IPS DF 4.7 (cell line): ENCODE measurements around the gene KLF8.
"Not testable (repeated sequence)": the region's sequence is repeated elsewhere in the genome, so short reads cannot be mapped to it uniquely, and the experiment has no call there.

Experiments
- DNase-seq: peaks from one replicate; pipeline ENCODE4 v3.0.0-alpha.2; 2013; ENCODE audit warnings: low spot score; ENCODE audit errors: extremely low read depth

The KLF8 gene

GRCh38 chrX:56232221-56233082, at the start of gene KLF8:
Gene KLF8 (plus strand): TSS chrX:56232356. CDS start chrX:56233335, 979 bp downstream.
- DNase-seq: no peak

GRCh38 chrX:56206945-56207344, 25.2 kb upstream of the KLF8 start:
- not testable (repeated sequence) for DNase-seq

GRCh38 chrX:56211701-56212100, 20.5 kb upstream of the KLF8 start:
- no peak for DNase-seq

GRCh38 chrX:56216332-56216731, 15.8 kb upstream of the KLF8 start:
- DNase-seq: no peak

GRCh38 chrX:56219700-56220099, 12.5 kb upstream of the KLF8 start:
- no peak for DNase-seq

GRCh38 chrX:56221101-56221500, 11.1 kb upstream of the KLF8 start:
- no peak for DNase-seq

- no peak for DNase-seq
Measured at GRCh38 chrX:56222473-56223000, 9.6 kb upstream of the KLF8 start.

- no peak for DNase-seq
Measured at GRCh38 chrX:56226980-56227379, 5.2 kb upstream of the KLF8 start.

GRCh38 chrX:56228914-56229313, 3.2 kb upstream of the KLF8 start:
- no peak for DNase-seq

GRCh38 chrX:56231537-56232090, 542 bp upstream of the KLF8 start:
- no peak for DNase-seq

GRCh38 chrX:56233100-56233499, 944 bp downstream of the KLF8 start:
- no peak for DNase-seq

- DNase-seq: no peak
Measured at GRCh38 chrX:56233682-56234081, 1.5 kb downstream of the KLF8 start.

- DNase-seq: no peak
Measured at GRCh38 chrX:56248492-56248891, 16.3 kb downstream of the KLF8 start.

GRCh38 chrX:56253832-56254703, 21.9 kb downstream of the KLF8 start:
- no peak for DNase-seq

- DNase-seq: no peak
Measured at GRCh38 chrX:56268888-56269287, 36.7 kb downstream of the KLF8 start.

- DNase-seq: no peak
Measured at GRCh38 chrX:56278692-56279091, 46.5 kb downstream of the KLF8 start.

GRCh38 chrX:56279863-56280262, 47.7 kb downstream of the KLF8 start:
- DNase-seq: no peak

GRCh38 chrX:56281789-56282188, 49.6 kb downstream of the KLF8 start:
- DNase-seq: no peak

GRCh38 chrX:56284269-56284668, 52.1 kb downstream of the KLF8 start:
- no peak for DNase-seq

- DNase-seq: no peak
Measured at GRCh38 chrX:56288608-56289007, 56.5 kb downstream of the KLF8 start.

GRCh38 chrX:56289449-56289848, 57.3 kb downstream of the KLF8 start:
- DNase-seq: no peak

- no peak for DNase-seq
Measured at GRCh38 chrX:56308726-56309125, 76.6 kb downstream of the KLF8 start.
